H1 (cell line): ENCODE results near the gene MAFF. TPM values are rescaled to one million over a fixed set of nuclear protein-coding genes. Genes with fewer than 3 reads are reported as not detected.

ENCODE experiments used
- CHD1 ChIP-seq: IDR thresholded peaks from 2 replicates; pipeline ENCODE4 v1.6.1; 2012; ENCODE audit warnings: low read depth, low read length, improper control_type of control experiment
- CTBP2 ChIP-seq: IDR thresholded peaks from 2 replicates; pipeline ENCODE4 v1.7.0; 2011; ENCODE audit warnings: borderline replicate concordance, mild to moderate bottlenecking, moderate library complexity, mixed read lengths, low read length; ENCODE audit not compliant: insufficient read depth, insufficient read length
- CTCF ChIP-seq, 3 experiments: IDR thresholded peaks; 1 replicate in 2 of 3; 2 replicates in 1 of 3; pipeline versions ENCODE4 v1.5.1 to v1.6.1; 2011; ENCODE audit warnings: low read length in 3 of 3, mild to moderate bottlenecking in 3 of 3, inconsistent platforms in 2 of 3, low read depth in 1 of 3, moderate library complexity in 1 of 3; ENCODE audit not compliant: insufficient read depth in 1 of 3; ENCODE audit errors: control extremely low read depth in 1 of 3
- HDAC6 ChIP-seq: IDR thresholded peaks from one replicate; pipeline ENCODE4 v1.7.1; 2012; ENCODE audit warnings: low read depth, mild to moderate bottlenecking, inconsistent platforms, low read length, moderate library complexity
- KDM4A ChIP-seq: IDR thresholded peaks from one replicate; pipeline ENCODE4 v1.7.1; 2012; ENCODE audit warnings: low read depth, mild to moderate bottlenecking, moderate library complexity, low read length, inconsistent platforms; ENCODE audit not compliant: severe bottlenecking
- MAFK ChIP-seq: IDR thresholded peaks from 2 replicates; pipeline ENCODE4 v1.6.1; 2012; ENCODE audit warnings: low read depth, mild to moderate bottlenecking, improper control_type of control experiment, low read length
- RNF2 ChIP-seq: fragments of 200-900, 300-1000 bp; sonication (generic); IDR thresholded peaks from 2 replicates; pipeline ENCODE4 v1.7.1; 2016; ENCODE audit warnings: borderline replicate concordance, low read depth, mild to moderate bottlenecking, antibody characterized with exemption, low read length; ENCODE audit not compliant: poor library complexity, severe bottlenecking; ENCODE audit errors: missing control alignments
- SAP30 ChIP-seq: fragments of 300-600 bp; sonication (generic); IDR thresholded peaks from 2 replicates; pipeline ENCODE4 v1.7.1; 2012; ENCODE audit warnings: low read length, moderate library complexity, mild to moderate bottlenecking, inconsistent platforms; ENCODE audit not compliant: insufficient read depth, insufficient replicate concordance
- SP2 ChIP-seq: IDR thresholded peaks from 2 replicates; pipeline ENCODE4 v1.6.1; 2012; ENCODE audit warnings: mild to moderate bottlenecking, low read length, inconsistent platforms
- ZNF274 ChIP-seq: IDR thresholded peaks from 2 replicates; pipeline ENCODE4 v1.7.0; 2012; ENCODE audit warnings: low read length, borderline replicate concordance; ENCODE audit errors: extremely low read depth
- polyA plus RNA-seq, 7 experiments: library from polyadenylated mRNA; depleted of rRNA in 3 of 7; stranded (reverse) in 5 of 7; unstranded in 2 of 7; fragments of >200 nt in 5 of 7; fragments of 200-250 nt in 2 of 7; gene quantifications; 1 replicate in 5 of 7; 2 replicates in 1 of 7; 4 replicates in 1 of 7; pipeline versions ENCODE4 v1.2.1 to v1.2.3, GENCODE V29; 2011 to 2013; ENCODE audit warnings: missing spikeins in 2 of 7, mixed read lengths in 2 of 7
- total RNA-seq: library from RNA; stranded (reverse); fragmentation: NEBNext Ultra II Directional; extraction: Animal tissue kit (Norgen Biotek cat#: 25700); gene quantifications from 2 replicates; pipeline ENCODE4 v1.2.1, GENCODE V29; 2021

Gene MAFF
- total and polyA plus RNA-seq, 2 of the 8 experiments (the other 6 are each of a cell fraction or from before 2014, with no cell fraction given), result 1.5 to 6.3 TPM

- TF ChIP-seq CTBP2, result no peak
- TF ChIP-seq CHD1, result no peak
- TF ChIP-seq KDM4A, result no peak
- TF ChIP-seq ZNF274, result no peak
- no peak for TF ChIP-seq CTCF (IDR thresholded peaks at IDR 0.05; ENCODE audit: control extremely low read depth in 1 of 3, insufficient read depth in 1 of 3, low read depth in 1 of 3, low read length in 3 of 3)
- TF ChIP-seq MAFK, result no peak
- TF ChIP-seq SP2, result no peak
- no peak for TF ChIP-seq RNF2
- no peak for TF ChIP-seq HDAC6
- no peak for TF ChIP-seq SAP30
Measured at GRCh38 chr22:38175206-38176118, 26.3 kb upstream of the MAFF start (continued).
